ENCODE data around the gene ARHGEF17. TPM values are rescaled to one million over a fixed set of nuclear protein-coding genes. Genes with fewer than 3 reads are reported as not detected.
A peak's percentile ranks its signal among the peaks of the same experiment; 100 is the strongest.

The ARHGEF17 gene
- total and polyA plus RNA-seq, 2 donors (not counting 1 experiment from before 2014, with no cell fraction given): 42.8 to 43.1 TPM

GRCh38 chr11:73401217-73401923 is 93.3 kb downstream of the ARHGEF17 start:
- Histone ChIP-seq H3K27me3 (ENCODE audit: control insufficient read depth, insufficient read depth, low read length) (no peaks in the 10 kb centered on the region), H3K4me2 (ENCODE audit: extremely low read depth, insufficient read depth, low read length) (no peak overlapping the region), H3K4me3 (replicated peaks in 1 of 4; ENCODE audit: control extremely low read depth in 1 of 4, insufficient read depth in 1 of 4, low read depth in 3 of 4, low read length in 4 of 4) (no peak overlapping the region), H3K9me3 (ENCODE audit: control insufficient read depth, insufficient read depth, low read depth, low read length) (no peaks in the 10 kb centered on the region), H3K27ac (ENCODE audit: insufficient read depth, low read length) (no peak overlapping the region), H2AFZ (ENCODE audit: low read length) (no peak overlapping the region), H3K36me3 (ENCODE audit: control insufficient read depth, insufficient read depth, low read length) (peaks cover 4% of the 10 kb centered on the region), H3K79me2 (ENCODE audit: control insufficient read depth, insufficient read depth, low read length) (no peaks in the 10 kb centered on the region), H3K9ac (ENCODE audit: insufficient read depth, low read length) (no peak overlapping the region), H4K20me1 (ENCODE audit: control insufficient read depth, extremely low read depth, insufficient read depth, low read length) (no peaks in the 10 kb centered on the region), H3K4me1 (ENCODE audit: control insufficient read depth, extremely low read depth, insufficient read depth, low read length) (no peaks in the 10 kb centered on the region)
- TF ChIP-seq CTCF (conservative IDR thresholded peaks at IDR 0.05 in 1 of 2, IDR thresholded peaks at IDR 0.05 in 1 of 2; ENCODE audit: low read depth in 1 of 2, low read length in 2 of 2) (no peak), EZH2 (IDR thresholded peaks at IDR 0.05; ENCODE audit: low read length, missing control alignments) (no peak)
- no peak for DNase-seq (ENCODE audit: low read depth in 2 of 2)

DNA sequence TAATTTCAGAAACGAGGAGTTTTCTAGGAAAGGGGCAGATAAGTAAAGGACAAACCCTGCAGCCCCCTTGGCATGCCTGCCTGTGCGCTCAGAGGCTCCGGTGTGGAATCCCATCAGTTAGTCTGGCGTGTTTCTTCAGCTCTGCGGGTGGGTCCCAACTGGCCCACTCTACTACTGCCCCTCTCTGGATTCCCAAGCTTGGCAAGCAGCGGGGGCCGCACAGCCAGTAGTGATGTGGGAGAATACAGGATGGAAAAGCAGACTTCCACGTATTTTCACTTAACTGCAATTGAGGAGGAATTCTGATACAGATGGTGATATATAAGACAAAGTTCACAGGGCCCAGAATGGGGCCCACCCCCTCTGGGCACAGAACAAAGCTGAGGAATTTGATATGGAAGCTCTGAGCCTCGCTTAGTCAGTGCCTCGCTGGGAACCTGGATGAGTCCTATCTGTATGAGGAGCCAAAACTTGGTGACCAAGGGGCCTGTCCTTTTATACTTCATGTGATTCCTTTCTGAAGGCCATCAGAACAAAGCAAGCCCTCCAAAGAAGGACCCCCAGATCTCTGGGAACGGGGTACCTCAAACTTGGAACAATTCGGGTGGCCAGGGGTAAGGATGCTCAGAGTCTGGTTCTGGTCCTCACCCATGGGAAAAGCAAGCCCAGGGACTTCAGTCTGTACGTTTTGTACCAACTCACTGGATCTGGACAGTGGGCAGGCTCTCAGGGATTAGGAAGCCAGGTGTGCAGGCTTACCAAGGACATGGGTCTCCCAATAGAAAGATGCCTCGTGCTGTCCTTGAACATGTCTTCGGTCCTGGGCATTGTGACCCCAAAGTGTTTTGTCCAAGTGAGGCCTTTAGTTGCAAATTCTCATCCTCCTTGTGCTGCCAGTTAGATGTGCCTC is 94.1 kb downstream of the ARHGEF17 start:
- Histone ChIP-seq H2AFZ (ENCODE audit: low read length) (no peak overlapping the region), H3K4me3 (replicated peaks in 1 of 4; ENCODE audit: control extremely low read depth in 1 of 4, insufficient read depth in 1 of 4, low read depth in 3 of 4, low read length in 4 of 4) (no peak overlapping the region), H3K9ac (ENCODE audit: insufficient read depth, low read length) (no peak overlapping the region), H3K27ac (ENCODE audit: insufficient read depth, low read length) (no peak overlapping the region), H3K27me3 (ENCODE audit: control insufficient read depth, insufficient read depth, low read length) (no peaks in the 10 kb centered on the region), H4K20me1 (ENCODE audit: control insufficient read depth, extremely low read depth, insufficient read depth, low read length) (no peaks in the 10 kb centered on the region), H3K36me3 (ENCODE audit: control insufficient read depth, insufficient read depth, low read length) (peaks cover 4% of the 10 kb centered on the region), H3K9me3 (ENCODE audit: control insufficient read depth, insufficient read depth, low read depth, low read length) (no peaks in the 10 kb centered on the region), H3K4me2 (ENCODE audit: extremely low read depth, insufficient read depth, low read length) (no peak overlapping the region), H3K4me1 (ENCODE audit: control insufficient read depth, extremely low read depth, insufficient read depth, low read length) (no peaks in the 10 kb centered on the region), H3K79me2 (ENCODE audit: control insufficient read depth, insufficient read depth, low read length) (no peaks in the 10 kb centered on the region)
- TF ChIP-seq EZH2 (IDR thresholded peaks at IDR 0.05; ENCODE audit: low read length, missing control alignments) (no peak), CTCF (conservative IDR thresholded peaks at IDR 0.05 in 1 of 2, IDR thresholded peaks at IDR 0.05 in 1 of 2; ENCODE audit: low read depth in 1 of 2, low read length in 2 of 2) (no peak)
- DNase-seq (ENCODE audit: low read depth in 2 of 2): no peak

DNA sequence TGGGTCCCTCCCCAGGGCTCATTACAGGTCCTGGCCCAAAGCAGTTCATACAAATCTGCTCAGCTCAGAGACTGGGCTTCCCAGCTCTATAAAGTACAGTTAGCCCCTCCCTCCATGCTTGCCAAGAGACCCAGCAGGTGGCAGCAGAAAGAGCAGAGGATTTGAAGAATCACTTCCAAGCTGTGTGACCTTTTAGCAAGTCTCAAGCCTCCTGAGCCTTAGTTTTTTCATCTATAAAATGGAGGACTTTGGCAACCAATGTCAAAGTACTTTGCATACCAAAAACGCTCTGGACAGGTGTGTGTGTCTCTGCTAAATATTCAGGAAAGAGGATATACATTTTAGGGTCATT is 94.7 kb downstream of the ARHGEF17 start:
- Histone ChIP-seq H3K27me3 (ENCODE audit: control insufficient read depth, insufficient read depth, low read length) (no peaks in the 10 kb centered on the region), H3K4me1 (ENCODE audit: control insufficient read depth, extremely low read depth, insufficient read depth, low read length) (no peaks in the 10 kb centered on the region), H3K27ac (ENCODE audit: insufficient read depth, low read length) (no peak overlapping the region), H3K4me3 (replicated peaks in 1 of 4; ENCODE audit: control extremely low read depth in 1 of 4, insufficient read depth in 1 of 4, low read depth in 3 of 4, low read length in 4 of 4) (no peak overlapping the region), H2AFZ (ENCODE audit: low read length) (no peak overlapping the region), H3K4me2 (ENCODE audit: extremely low read depth, insufficient read depth, low read length) (no peak overlapping the region), H4K20me1 (ENCODE audit: control insufficient read depth, extremely low read depth, insufficient read depth, low read length) (no peaks in the 10 kb centered on the region), H3K9me3 (ENCODE audit: control insufficient read depth, insufficient read depth, low read depth, low read length) (no peaks in the 10 kb centered on the region), H3K79me2 (ENCODE audit: control insufficient read depth, insufficient read depth, low read length) (no peaks in the 10 kb centered on the region), H3K9ac (ENCODE audit: insufficient read depth, low read length) (no peak overlapping the region), H3K36me3 (ENCODE audit: control insufficient read depth, insufficient read depth, low read length) (peaks cover 4% of the 10 kb centered on the region)
- TF ChIP-seq CTCF (conservative IDR thresholded peaks at IDR 0.05 in 1 of 2, IDR thresholded peaks at IDR 0.05 in 1 of 2; ENCODE audit: low read depth in 1 of 2, low read length in 2 of 2) (peak in 1 of 2 donors; percentile 28), EZH2 (IDR thresholded peaks at IDR 0.05; ENCODE audit: low read length, missing control alignments) (no peak)
- DNase-seq (ENCODE audit: low read depth in 2 of 2): no peak
